Endothelial cell of umbilical vein (primary cell): ENCODE data around the gene SYNE1. TPM values are rescaled to one million over a fixed set of nuclear protein-coding genes. Genes with fewer than 3 reads are reported as not detected.
"Not testable (repeated sequence)": the region's sequence is repeated elsewhere in the genome, so short reads cannot be mapped to it uniquely, and the experiment has no call there.

Experiments used
- BruUV-seq: library from RNA; stranded (reverse); fragments of 400-500 nt; replicated peaks from 2 replicates; lab custom pipeline; 2021; lab: Mats Ljungman, UMichigan
- CTCF ChIA-PET: fragments of 300-600, 350-600 bp; sonication (Branson Sonifier 250); formaldehyde crosslinking; loops from one replicate; lab custom pipeline; 2021; ENCODE audit warnings: antibody characterized with exemption, inconsistent platforms; lab: Charles Lee
- POLR2A ChIA-PET: fragments of 300-600, 350-600 bp; sonication (Branson Sonifier 250); formaldehyde crosslinking; loops from one replicate; lab custom pipeline; 2021; ENCODE audit warnings: antibody characterized with exemption, inconsistent platforms; lab: Charles Lee
- DNase-seq: peaks from one replicate; pipeline ENCODE4 v3.0.0-alpha.2; 2011; ENCODE audit warnings: low read depth, low spot score
- FAIRE-seq: peaks from 2 replicates; lab custom pipeline; 2011; peaks lifted over from hg19 to GRCh38; lab: Jason Lieb, UNC
- H2AFZ ChIP-seq: 2 replicates; pipeline ENCODE4 v1.6.0; 2012; ENCODE audit warnings: low read depth, low read length, control low read depth, inconsistent platforms
- H3K27ac ChIP-seq: 2 replicates; pipeline ENCODE4 v1.5.1; 2011; ENCODE audit warnings: low read depth, mild to moderate bottlenecking, control low read depth, low read length, moderate library complexity; ENCODE audit not compliant: insufficient read depth
- H3K27me3 ChIP-seq, 2 experiments: 2 replicates each; pipeline versions ENCODE4 v1.6.0 to v1.6.1; 2011; ENCODE audit warnings: low read length in 2 of 2, mixed read lengths in 1 of 2; ENCODE audit not compliant: control insufficient read depth in 2 of 2, insufficient read depth in 2 of 2
- H3K36me3 ChIP-seq, 2 experiments: 2 replicates in 1 of 2; 3 replicates in 1 of 2; pipeline ENCODE4 v1.5.1; 2011; ENCODE audit warnings: low read length in 2 of 2, mild to moderate bottlenecking in 1 of 2, moderate library complexity in 1 of 2; ENCODE audit not compliant: control insufficient read depth in 2 of 2, insufficient read depth in 2 of 2; ENCODE audit errors: extremely low read depth in 1 of 2
- H3K4me1 ChIP-seq: 3 replicates; pipeline ENCODE4 v1.5.1; 2011; ENCODE audit warnings: mild to moderate bottlenecking, low read length; ENCODE audit not compliant: control insufficient read depth, insufficient read depth; ENCODE audit errors: extremely low read depth
- H3K4me2 ChIP-seq: 2 replicates; pipeline ENCODE4 v1.6.1; 2011; ENCODE audit warnings: low read length, control low read depth, mixed read lengths; ENCODE audit not compliant: insufficient read depth
- H3K4me3 ChIP-seq, 3 experiments: fragments of 200-600 bp in 1 of 3; sonication (generic), shearing (Covaris generic) in 1 of 3; replicated peaks in 1 of 3; 2 replicates each; pipeline ENCODE4 v1.5.1; 2011 to 2016; ENCODE audit warnings: control low read depth in 3 of 3, low read length in 3 of 3, mild to moderate bottlenecking in 2 of 3, inconsistent platforms in 1 of 3, low read depth in 1 of 3, moderate library complexity in 1 of 3; ENCODE audit not compliant: insufficient read depth in 1 of 3
- H3K79me2 ChIP-seq: 2 replicates; pipeline ENCODE4 v1.6.0; 2012; ENCODE audit warnings: low read length, inconsistent platforms; ENCODE audit not compliant: control insufficient read depth, insufficient read depth
- H3K9ac ChIP-seq: replicated peaks from 2 replicates; pipeline ENCODE3; 2011; ENCODE audit warnings: low read length, control low read depth; ENCODE audit not compliant: insufficient read depth; ENCODE audit errors: extremely low read depth
- H3K9me1 ChIP-seq: replicated peaks from 3 replicates; pipeline ENCODE4 v1.6.0; 2011; ENCODE audit warnings: mild to moderate bottlenecking, low read length; ENCODE audit not compliant: control insufficient read depth, insufficient read depth; ENCODE audit errors: extremely low read depth
- H3K9me3 ChIP-seq: replicated peaks from 2 replicates; pipeline ENCODE4 v1.5.1; 2012; ENCODE audit warnings: low read length, inconsistent platforms; ENCODE audit not compliant: control insufficient read depth, insufficient read depth
- H4K20me1 ChIP-seq: replicated peaks from 2 replicates; pipeline ENCODE3; 2011; ENCODE audit warnings: mild to moderate bottlenecking, low read length; ENCODE audit not compliant: control insufficient read depth, insufficient read depth; ENCODE audit errors: extremely low read depth
- CTCF ChIP-seq, 2 donors: IDR thresholded peaks; 1 replicate in 1 of 2; 2 replicates in 1 of 2; pipeline ENCODE4 v1.5.1; 2011; ENCODE audit warnings: low read length in 2 of 2, mild to moderate bottlenecking in 2 of 2, moderate library complexity in 2 of 2, control low read depth in 1 of 2, inconsistent platforms in 1 of 2, low read depth in 1 of 2; ENCODE audit not compliant: insufficient read depth in 1 of 2; ENCODE audit errors: extremely low read depth in 1 of 2
- EZH2 ChIP-seq: IDR thresholded peaks from 2 replicates; pipeline ENCODE4 v1.6.1; 2012; ENCODE audit warnings: borderline replicate concordance, low read depth, mild to moderate bottlenecking, moderate library complexity, low read length, inconsistent platforms; ENCODE audit not compliant: severe bottlenecking
- FOS ChIP-seq: IDR thresholded peaks from 2 replicates; pipeline ENCODE4 v1.6.1; 2011; ENCODE audit warnings: mild to moderate bottlenecking, low read length, moderate library complexity, borderline replicate concordance; ENCODE audit not compliant: insufficient read depth
- GATA2 ChIP-seq: IDR thresholded peaks from 2 replicates; pipeline ENCODE4 v1.7.0; 2011; ENCODE audit warnings: low read depth, mild to moderate bottlenecking, moderate library complexity, mixed read lengths, low read length; ENCODE audit not compliant: insufficient read length, insufficient read depth
- JUN ChIP-seq: IDR thresholded peaks from 2 replicates; pipeline ENCODE4 v1.6.1; 2011; ENCODE audit warnings: borderline replicate concordance, low read depth; ENCODE audit not compliant: insufficient read length, insufficient read depth
- MAX ChIP-seq: IDR thresholded peaks from 2 replicates; pipeline ENCODE4 v1.6.1; 2011; ENCODE audit not compliant: insufficient read depth, insufficient read length
- MYC ChIP-seq: IDR thresholded peaks from one replicate; pipeline ENCODE4 v1.6.1; 2011; ENCODE audit warnings: mild to moderate bottlenecking, low read depth, low read length
- POLR2A ChIP-seq: IDR thresholded peaks from 2 replicates; pipeline ENCODE4 v1.6.1; 2012; ENCODE audit warnings: low read depth, mild to moderate bottlenecking, control low read depth, low read length
- POLR2AphosphoS5 ChIP-seq: IDR thresholded peaks from 2 replicates; pipeline ENCODE4 v1.6.1; 2012; ENCODE audit warnings: low read depth, mild to moderate bottlenecking, control low read depth, low read length, moderate library complexity; ENCODE audit not compliant: insufficient read depth
- dilution Hi-C: fragments of 300-500 bp; cut with MboI; formaldehyde crosslinking; loops from one replicate; pipeline ENCODE4 v1.15.0; 2019; ENCODE audit warnings: low sequenced_read_pairs; ENCODE audit not compliant: extremely low pct_ligation_motif_present
- intact Hi-C: fragments of 100-400 bp; cut with micrococcal nuclease; formaldehyde crosslinking; loops from one replicate; pipeline ENCODE4 v1.10.0; 2022
- polyA plus RNA-seq, 4 experiments: library from polyadenylated mRNA; depleted of rRNA in 3 of 4; stranded (reverse) in 3 of 4; unstranded in 1 of 4; fragments of >200 nt; gene quantifications; 2 replicates each; pipeline versions ENCODE4 v1.2.1 to v1.2.3, GENCODE V29; 2011 to 2012; ENCODE audit warnings: missing spikeins in 1 of 4
- total RNA-seq: library from RNA; stranded (reverse); gene quantifications from 2 replicates; pipeline ENCODE4 v1.2.3, GENCODE V29; 2021

The SYNE1 gene
- total and polyA plus RNA-seq, 2 donors (not counting 3 experiments of a cell fraction or from before 2014, with no cell fraction given) = 26.5 to 52.3 TPM

- no peak overlapping the region for H3K4me2 ChIP-seq
- no peaks in the 10 kb centered on the region for H4K20me1 ChIP-seq
- H3K36me3 ChIP-seq = no peaks in the 10 kb centered on the region
- no peak for TF ChIP-seq EZH2
- no peak for TF ChIP-seq FOS
- no peak for TF ChIP-seq POLR2AphosphoS5
- no peak for TF ChIP-seq MYC
- TF ChIP-seq MAX = no peak
- no peak for TF ChIP-seq CTCF (IDR thresholded peaks at IDR 0.05; ENCODE audit: extremely low read depth in 1 of 2, insufficient read depth in 1 of 2, low read depth in 1 of 2, low read length in 2 of 2)
- TF ChIP-seq JUN = no peak
- TF ChIP-seq POLR2A = no peak
- TF ChIP-seq GATA2 = no peak
- FAIRE-seq (no peak), DNase-seq (no peak)
- H3K9me3 ChIP-seq = no peaks in the 10 kb centered on the region
- H3K9ac ChIP-seq = no peak overlapping the region
- dilution Hi-C loops = no loop called here
- POLR2A ChIA-PET = no interaction called here
- H3K4me1 ChIP-seq = no peaks in the 10 kb centered on the region
- no TSS peak for BruUV-seq
- H3K27me3 ChIP-seq = no peaks in the 10 kb centered on the region
- H2AFZ ChIP-seq = no peak overlapping the region
- no peaks in the 10 kb centered on the region for H3K9me1 ChIP-seq
- H3K79me2 ChIP-seq = no peaks in the 10 kb centered on the region
- H3K4me3 ChIP-seq = no peak overlapping the region
- H3K27ac ChIP-seq = no peak overlapping the region
- CTCF ChIA-PET = no interaction called here
- intact Hi-C loops = no loop called here
These were observed 74.0 kb downstream of the SYNE1 start for GRCh38 chr6:152563177-152563576.

- H3K9me3 ChIP-seq, H3K36me3 ChIP-seq, H3K4me3 ChIP-seq, DNase-seq, H4K20me1 ChIP-seq, H3K27ac ChIP-seq, H3K9me1 ChIP-seq, H3K79me2 ChIP-seq, FAIRE-seq, H3K27me3 ChIP-seq, H3K9ac ChIP-seq, BruUV-seq, intact Hi-C loops, H3K4me2 ChIP-seq, H2AFZ ChIP-seq, dilution Hi-C loops, H3K4me1 ChIP-seq, POLR2A ChIA-PET: not testable (repeated sequence)
- CTCF ChIA-PET = interaction anchor here (1.3 kb wide), 1 partner anchor 11 kb away, joined by 4 read pairs; no protein-coding TSS in a partner anchor
These were observed 78.4 kb downstream of the SYNE1 start for GRCh38 chr6:152558798-152559197.
